ENCODE measurements around the gene TNFRSF12A. TPM values are rescaled to one million over a fixed set of nuclear protein-coding genes. Genes with fewer than 3 reads are reported as not detected.
A peak's percentile ranks its signal among the peaks of the same experiment; 100 is the strongest.
"Not testable (repeated sequence)": the region's sequence is repeated elsewhere in the genome, so short reads cannot be mapped to it uniquely, and the experiment has no call there.

Gene TNFRSF12A
- total and polyA plus RNA-seq, 2 of the 8 experiments (the other 6 are each of a cell fraction or from before 2014, with no cell fraction given), result 81.0 to 82.5 TPM

- H3K27me3 ChIP-seq (replicated peaks in 1 of 4; ENCODE audit: control insufficient read depth in 3 of 4, extremely low read depth in 1 of 4, insufficient read depth in 3 of 4, low read length in 3 of 4); H4K8ac ChIP-seq (ENCODE audit: extremely low read depth, insufficient read depth, low read length); H3K9ac ChIP-seq (replicated peaks in 1 of 4; ENCODE audit: extremely low read depth in 1 of 4, low read depth in 3 of 4, low read length in 3 of 4); H4K5ac ChIP-seq (ENCODE audit: insufficient read length, low read depth, low read length); H3K4me1 ChIP-seq (replicated peaks in 1 of 4; ENCODE audit: control insufficient read depth in 3 of 4, insufficient read depth in 4 of 4, low read length in 3 of 4); H3K18ac ChIP-seq (ENCODE audit: extremely low read depth, low read length); H3K4me3 ChIP-seq (ENCODE audit: extremely low read depth in 1 of 4, insufficient read depth in 2 of 4, low read depth in 3 of 4, low read length in 4 of 4); H3K36me3 ChIP-seq (ENCODE audit: control insufficient read depth in 2 of 4, insufficient read depth in 4 of 4, low read length in 3 of 4); H3K79me1 ChIP-seq (ENCODE audit: low read depth, low read length); H3K4me2 ChIP-seq (ENCODE audit: insufficient read depth in 1 of 2, low read depth in 2 of 2, low read length in 2 of 2); H2BK5ac ChIP-seq (ENCODE audit: low read depth, low read length); H3K56ac ChIP-seq (replicated peaks; ENCODE audit: insufficient read length, low read depth, low read length); H3K4ac ChIP-seq (replicated peaks; ENCODE audit: insufficient read length, low read depth, low read length); H2BK12ac ChIP-seq (ENCODE audit: low read depth, low read length); H3K79me2 ChIP-seq (ENCODE audit: control insufficient read depth in 1 of 2, insufficient read depth in 2 of 2, low read length in 2 of 2); H3K27ac ChIP-seq (ENCODE audit: low read depth, low read length); H2BK15ac ChIP-seq (ENCODE audit: low read length); DNase-seq (ENCODE audit: low read depth in 1 of 2, low spot score in 2 of 2); H2AK5ac ChIP-seq (ENCODE audit: low read depth, low read length); H4K91ac ChIP-seq (replicated peaks; ENCODE audit: insufficient read length, low read length); H2BK120ac ChIP-seq (replicated peaks; ENCODE audit: low read depth, low read length); H3K23ac ChIP-seq (ENCODE audit: insufficient read length); H3K9me3 ChIP-seq (ENCODE audit: insufficient read depth in 2 of 2, low read depth in 1 of 2, low read length in 1 of 2); H3K14ac ChIP-seq (ENCODE audit: insufficient read length); H2BK20ac ChIP-seq (ENCODE audit: low read length); H2AFZ ChIP-seq (ENCODE audit: low read length); H3K23me2 ChIP-seq (ENCODE audit: low read depth, low read length): not testable (repeated sequence)
- peaks cover 7 to 21% of the 10 kb centered on the region in 2 experiments for H4K20me1 ChIP-seq (replicated peaks in 1 of 2; ENCODE audit: control insufficient read depth in 1 of 2, insufficient read depth in 2 of 2, low read length in 2 of 2)
- ChIA-PET POLR2A (ENCODE audit: partially characterized antibody) (interaction anchor here (1.4 to 6.1 kb wide), 3 partner anchors 14 to 83 kb away, joined by 3 to 94 read pairs (median 4); partner anchors contain the start of gene PAQR4), CTCF (ENCODE audit: partially characterized antibody) (interaction anchor here (7.4 kb wide), 1 partner anchor 21 kb away, joined by 117 read pairs; no protein-coding TSS in a partner anchor)
- 91% methylated on average over 11 of the region's 12 CpGs; no CpG with 5 or more reads in 1 of the 2 experiments for WGBS, 2 experiments (ENCODE audit: extremely low coverage in 1 of 2, insufficient coverage in 1 of 2, insufficient read length in 1 of 2, insufficient replicate concordance in 2 of 2, low coverage in 1 of 2, low lambda C conversion rate in 2 of 2, missing lambda C conversion rate in 1 of 2)
- FAIRE-seq, result peak; percentile 68
Measured at GRCh38 chr16:3052571-3053329, 32.6 kb downstream of the TNFRSF12A start.
